ENCODE data around the gene MGMT.

DNA sequence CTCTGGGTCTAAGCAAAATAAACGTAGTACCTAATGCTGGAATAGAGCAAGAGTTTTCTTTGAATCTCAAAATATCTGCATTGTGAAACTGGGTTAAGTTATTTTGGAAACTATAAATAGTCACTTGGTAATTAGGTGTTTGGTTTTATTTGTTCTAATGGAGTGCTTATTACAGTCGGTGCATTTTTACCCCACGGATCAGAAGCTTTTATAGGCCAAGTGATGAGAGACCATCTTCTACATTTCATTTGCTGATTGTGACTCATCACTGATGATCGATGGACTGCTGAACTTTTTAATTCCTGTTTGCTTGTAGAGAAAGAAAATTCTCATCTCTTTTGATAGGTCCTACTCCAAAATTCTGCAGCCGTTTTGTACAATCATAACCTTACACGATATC, 28.2 kb downstream of the MGMT start:
- no peak for TF ChIP-seq GATA1 (IDR thresholded peaks at IDR 0.05; ENCODE audit: low read depth, low read length)
- no peak for TF ChIP-seq POLR2A (IDR thresholded peaks at IDR 0.05; ENCODE audit: low read length)

All from erythroblast (primary cell).